Hair follicle dermal papilla cell (primary cell): ENCODE data around the gene PID1. TPM values are rescaled to one million over a fixed set of nuclear protein-coding genes. Genes with fewer than 3 reads are reported as not detected.

Experiments
- small RNA-seq: library from RNA; depleted of rRNA; stranded (forward); fragments of <200 nt; gene quantifications from one replicate; pipeline ENCODE3, GENCODE V24; 2012
- total RNA-seq: library from RNA; depleted of rRNA; stranded (reverse); fragments of >200 nt; gene quantifications from 2 replicates; pipeline ENCODE4 v1.2.3, GENCODE V29; 2012

Gene PID1, protein sequence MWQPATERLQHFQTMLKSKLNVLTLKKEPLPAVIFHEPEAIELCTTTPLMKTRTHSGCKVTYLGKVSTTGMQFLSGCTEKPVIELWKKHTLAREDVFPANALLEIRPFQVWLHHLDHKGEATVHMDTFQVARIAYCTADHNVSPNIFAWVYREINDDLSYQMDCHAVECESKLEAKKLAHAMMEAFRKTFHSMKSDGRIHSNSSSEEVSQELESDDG
- 8.5 and 8.6 TPM in 2 replicates for total RNA-seq

DNA sequence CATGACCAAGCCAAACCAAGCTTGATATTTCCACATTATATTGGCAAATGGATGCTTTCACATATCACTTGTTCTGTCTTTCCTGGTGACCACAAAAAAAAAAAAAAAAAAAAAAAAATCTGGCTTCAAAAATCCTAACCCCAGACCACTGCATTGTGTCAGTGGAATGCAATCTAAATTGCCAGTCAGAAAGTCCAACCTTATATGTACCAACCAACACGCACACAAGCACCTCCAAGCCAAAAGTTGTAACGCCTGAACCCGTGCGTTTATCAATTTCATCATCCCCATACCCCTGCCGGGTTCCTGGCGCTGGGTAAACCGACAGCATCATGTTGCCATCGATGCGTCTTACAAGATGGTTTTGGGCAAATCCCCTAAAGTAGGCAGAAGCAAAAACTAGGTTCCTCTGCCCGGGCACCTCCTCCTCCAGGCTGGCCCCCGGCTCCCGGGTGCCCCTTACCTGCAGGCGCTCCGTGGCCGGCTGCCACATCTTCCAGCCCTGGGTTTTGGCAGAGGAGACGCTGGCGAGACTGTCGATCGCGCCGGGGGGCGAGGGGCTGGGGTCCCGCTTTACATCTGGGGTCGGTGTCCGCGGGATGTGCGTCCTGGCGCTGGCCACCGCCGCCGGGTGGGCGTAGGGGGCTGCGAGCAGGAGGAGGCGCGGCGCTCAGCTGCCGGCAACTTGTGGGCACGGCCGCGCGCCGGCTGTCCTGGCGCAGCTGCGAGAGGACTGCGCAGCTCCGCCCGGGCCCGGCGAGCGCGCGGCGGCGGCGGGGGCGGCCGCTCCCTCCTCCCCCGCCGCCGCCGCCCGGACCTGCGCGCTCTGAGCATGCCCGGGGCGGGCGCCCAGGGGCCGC is at the start of gene PID1:
TSS of gene PID1 (minus strand) at position 737 of the 860 bp plus-strand sequence. CDS start at position 493, 244 bp downstream.

Small RNAs within 50 kb of the gene (small RNA-seq; reads per million reads assigned to genes)
- gene RN7SKP283 = not detected
